Hematopoietic multipotent progenitor cell treated with erythropoietin and hydrocortisone succinate and interleukin-3 and kit ligand, for 6 days (in vitro differentiated cells): ENCODE results near the gene STIMATE.
A peak's percentile ranks its signal among the peaks of the same experiment; 100 is the strongest.

Experiments used
- DNase-seq: peaks from one replicate; pipeline ENCODE4 v3.0.0-alpha.2; 2015

Gene STIMATE

GRCh38 chr3:52811452-52812011 is 85.8 kb downstream of the STIMATE start:
- DNase-seq, result no peak

DNA sequence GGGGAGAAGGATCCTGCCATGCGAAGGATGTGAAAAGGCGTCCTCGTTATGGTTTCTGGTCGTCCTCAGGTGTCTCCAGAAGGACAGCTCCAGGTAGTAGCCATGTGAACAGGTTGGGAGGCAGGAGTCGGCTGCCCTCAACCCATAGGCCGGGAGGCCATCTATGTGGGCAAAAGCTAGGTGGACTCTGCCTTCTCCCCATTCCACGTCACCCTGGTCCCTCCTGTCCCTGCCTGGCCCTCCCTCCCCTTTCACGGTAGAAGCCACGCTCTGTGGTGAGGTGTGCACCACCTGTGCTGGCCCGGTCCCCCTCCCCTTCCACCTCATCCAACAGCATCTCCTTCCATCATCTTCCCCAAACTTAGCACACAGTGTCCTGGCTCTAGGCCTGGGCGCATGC is 86.4 kb downstream of the STIMATE start:
- no peak for DNase-seq

- no peak for DNase-seq
These were observed 87.5 kb downstream of the STIMATE start for GRCh38 chr3:52809662-52810377.

DNA sequence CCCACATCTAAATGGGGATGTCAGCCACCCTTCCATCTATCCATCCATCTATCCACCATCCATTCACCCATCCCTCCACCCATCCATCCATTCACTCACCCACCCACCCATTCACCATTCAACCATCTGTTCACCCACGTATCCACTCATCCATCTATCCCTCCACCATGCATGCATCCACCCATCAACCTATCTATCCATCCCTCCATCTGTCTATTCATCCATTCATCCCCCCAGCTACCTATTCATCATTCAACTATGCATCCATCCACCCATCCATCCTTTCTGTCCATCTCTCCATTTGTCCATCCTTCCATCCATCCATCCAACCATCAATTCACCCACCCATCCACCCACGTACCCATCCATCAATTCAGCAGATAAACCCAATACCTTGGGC is 88.2 kb downstream of the STIMATE start:
- DNase-seq, result no peak

DNA sequence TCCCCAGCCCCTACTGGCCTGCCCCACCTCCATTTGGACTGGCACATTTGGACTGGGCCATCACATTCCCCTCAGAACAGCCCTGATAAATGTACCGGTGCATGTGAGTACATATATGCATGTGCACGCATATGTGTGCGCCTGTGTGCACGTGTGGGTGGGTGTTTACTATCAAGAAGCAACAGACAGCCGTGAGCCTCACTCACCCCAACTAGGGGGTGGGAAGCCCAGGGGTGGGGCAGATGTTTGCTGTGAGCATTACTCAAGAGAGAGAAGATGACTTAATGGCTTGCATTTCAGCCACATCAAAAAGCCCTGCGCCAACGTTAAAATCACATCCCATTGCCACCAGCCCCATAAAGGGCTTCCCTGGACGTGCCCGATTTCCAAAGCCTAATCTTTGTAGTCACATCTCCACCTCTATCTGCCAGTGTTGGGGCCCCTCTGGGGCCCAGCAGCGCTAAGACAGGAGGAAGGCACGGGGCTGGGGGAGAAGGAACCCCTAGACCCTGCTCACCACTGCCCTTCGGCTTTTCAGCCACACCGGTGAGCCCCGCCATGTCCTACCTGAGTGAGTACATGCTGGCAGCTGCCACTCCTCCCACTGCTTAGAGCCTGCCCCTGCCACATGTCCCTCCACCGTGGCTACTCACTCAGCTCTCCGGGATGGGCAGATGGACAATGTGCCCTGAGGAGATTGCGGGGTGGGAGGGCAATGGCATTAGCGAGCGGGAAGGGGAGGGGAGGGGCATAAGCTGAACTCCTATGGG is 91.9 kb downstream of the STIMATE start:
- DNase-seq, result no peak

- no peak for DNase-seq
These were observed 95.5 kb downstream of the STIMATE start for GRCh38 chr3:52801839-52802238.

DNA sequence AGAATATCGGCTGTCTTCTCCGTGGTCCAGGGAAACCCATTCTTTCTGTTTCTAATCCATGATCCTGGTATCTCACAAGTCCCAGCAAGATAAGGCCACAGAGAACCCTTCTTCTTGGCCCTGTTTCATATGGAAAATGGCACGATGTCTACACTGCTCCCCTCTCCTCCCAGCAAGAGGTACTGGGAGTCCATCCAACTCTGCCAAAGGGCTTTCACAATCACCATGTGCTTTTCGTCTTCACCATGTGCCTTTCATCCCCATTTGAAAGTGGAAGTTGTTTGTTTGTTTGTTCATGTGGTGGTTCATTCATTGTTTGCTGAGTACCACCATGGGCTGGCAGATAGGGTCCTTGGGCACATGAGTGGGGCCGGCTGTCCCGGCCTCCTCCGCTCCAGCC is 97.3 kb downstream of the STIMATE start:
- no peak for DNase-seq

DNA sequence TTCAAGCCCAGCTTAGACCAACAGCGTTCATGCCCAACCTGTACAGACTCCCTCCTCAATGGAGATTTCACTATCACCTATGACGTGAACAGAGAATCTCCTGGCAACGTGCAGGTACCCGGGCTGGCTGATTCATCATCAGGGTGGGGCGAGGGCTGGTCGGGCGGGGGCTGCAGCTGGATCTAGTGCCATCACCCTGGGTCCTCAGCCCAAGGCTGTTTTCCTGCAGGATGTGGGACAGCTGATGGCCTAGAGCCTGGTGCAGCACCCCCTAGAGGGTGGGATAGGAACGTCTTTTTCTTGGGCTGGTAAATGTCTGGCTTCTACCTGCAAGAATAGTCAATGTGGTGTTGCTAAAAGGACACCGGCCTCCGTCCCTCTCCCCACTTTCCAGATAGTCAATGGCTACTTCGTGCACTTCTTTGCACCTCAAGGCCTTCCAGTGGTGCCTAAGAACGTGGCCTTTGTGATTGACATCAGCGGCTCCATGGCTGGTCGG is 98.3 kb downstream of the STIMATE start:
- DNase-seq, result peak; percentile 38

- no peak for DNase-seq
These were observed 98.9 kb downstream of the STIMATE start for GRCh38 chr3:52798376-52798977.

DNA sequence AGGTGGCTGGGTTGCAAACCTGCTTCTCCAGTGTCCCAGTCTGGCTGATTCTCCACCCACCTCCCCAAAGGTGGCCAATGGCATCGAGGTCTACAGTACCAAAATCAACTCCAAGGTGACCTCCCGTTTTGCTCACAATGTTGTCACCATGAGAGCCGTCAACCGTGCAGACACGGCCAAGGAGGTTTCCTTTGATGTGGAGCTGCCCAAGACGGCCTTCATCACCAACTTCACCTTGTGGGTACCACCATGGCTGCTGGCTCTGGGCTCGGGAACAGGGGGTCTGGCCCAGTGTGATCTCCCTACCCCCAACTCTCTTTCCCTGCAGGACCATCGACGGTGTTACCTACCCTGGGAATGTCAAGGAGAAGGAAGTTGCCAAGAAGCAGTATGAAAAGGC is 100.9 kb downstream of the STIMATE start:
- no peak for DNase-seq

- DNase-seq, result no peak
These were observed 101.9 kb downstream of the STIMATE start for GRCh38 chr3:52795298-52795900.

DNA sequence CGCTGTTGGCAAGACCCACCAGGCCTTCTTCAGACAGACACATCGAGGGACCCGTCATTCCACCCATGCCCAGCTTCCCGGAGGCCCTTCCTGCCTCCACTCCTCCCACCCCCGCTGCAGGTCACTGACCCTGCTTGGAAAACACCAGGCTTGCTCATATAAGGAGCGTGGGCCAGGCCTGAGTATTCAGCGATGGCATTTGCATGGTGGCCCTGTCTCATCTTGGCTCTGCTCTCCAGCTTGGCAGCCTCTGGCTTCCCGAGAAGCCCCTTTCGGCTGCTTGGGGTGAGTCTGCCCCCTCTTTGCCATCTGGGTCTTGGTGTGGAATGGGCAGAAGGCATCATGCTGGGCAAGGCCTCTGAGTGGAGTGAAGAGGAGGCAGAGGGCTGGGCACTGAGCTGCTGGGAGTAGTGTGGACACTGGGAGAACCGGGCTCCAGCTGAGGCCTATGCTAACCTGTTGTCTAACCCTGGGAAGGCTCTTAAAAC is 102.7 kb downstream of the STIMATE start, which contains the start of gene ITIH3:
Gene ITIH3, plus strand, starts transcription at position 185 of the 488 bp plus-strand sequence. Its CDS starts 8 bp downstream, at position 193.
- no peak for DNase-seq

DNA sequence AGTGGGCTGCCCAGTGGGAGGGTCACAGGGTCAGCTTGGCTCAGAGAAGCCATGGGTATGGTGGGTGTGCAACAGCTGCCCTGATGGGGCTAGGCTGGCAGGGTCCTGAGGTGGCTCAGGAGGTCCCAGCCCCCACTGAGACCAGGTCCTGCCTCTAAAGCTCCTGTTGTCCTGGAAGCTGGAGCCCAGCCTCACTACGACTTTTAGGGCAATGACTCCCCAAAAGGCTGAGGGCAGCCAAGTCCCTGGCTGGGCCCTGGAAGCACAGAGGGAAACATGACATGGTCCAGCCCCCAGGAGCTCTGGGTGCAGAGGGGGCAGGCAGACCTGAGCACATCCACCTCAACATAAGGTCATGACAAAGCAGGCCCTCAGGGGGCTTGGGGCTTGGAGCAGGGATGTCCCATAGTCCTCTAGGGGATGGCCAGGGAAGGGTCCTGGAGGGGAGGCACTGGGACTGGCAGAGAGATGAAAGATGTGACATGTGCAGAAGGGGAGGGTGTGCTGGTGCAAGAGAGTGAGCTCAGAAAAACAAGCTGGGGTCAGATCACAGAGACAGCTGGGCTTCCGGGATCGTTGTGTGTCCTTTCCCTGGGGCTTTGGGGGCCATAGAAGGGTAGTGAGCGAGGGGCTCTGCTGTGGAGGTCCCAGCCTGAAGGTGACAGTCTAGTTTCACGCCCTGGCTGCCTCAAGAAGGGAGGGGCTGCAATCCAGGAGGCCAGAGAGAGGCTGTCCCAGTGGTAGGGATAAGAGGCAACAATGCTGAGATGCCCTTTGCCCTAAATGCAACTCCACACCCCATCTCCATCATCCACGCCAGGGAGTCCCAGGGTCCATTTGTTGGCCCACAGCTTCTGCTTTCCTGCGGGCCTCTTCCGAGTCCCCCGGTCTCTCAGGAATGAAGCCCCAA is 103.4 kb downstream of the STIMATE start:
- DNase-seq, result no peak

DNA sequence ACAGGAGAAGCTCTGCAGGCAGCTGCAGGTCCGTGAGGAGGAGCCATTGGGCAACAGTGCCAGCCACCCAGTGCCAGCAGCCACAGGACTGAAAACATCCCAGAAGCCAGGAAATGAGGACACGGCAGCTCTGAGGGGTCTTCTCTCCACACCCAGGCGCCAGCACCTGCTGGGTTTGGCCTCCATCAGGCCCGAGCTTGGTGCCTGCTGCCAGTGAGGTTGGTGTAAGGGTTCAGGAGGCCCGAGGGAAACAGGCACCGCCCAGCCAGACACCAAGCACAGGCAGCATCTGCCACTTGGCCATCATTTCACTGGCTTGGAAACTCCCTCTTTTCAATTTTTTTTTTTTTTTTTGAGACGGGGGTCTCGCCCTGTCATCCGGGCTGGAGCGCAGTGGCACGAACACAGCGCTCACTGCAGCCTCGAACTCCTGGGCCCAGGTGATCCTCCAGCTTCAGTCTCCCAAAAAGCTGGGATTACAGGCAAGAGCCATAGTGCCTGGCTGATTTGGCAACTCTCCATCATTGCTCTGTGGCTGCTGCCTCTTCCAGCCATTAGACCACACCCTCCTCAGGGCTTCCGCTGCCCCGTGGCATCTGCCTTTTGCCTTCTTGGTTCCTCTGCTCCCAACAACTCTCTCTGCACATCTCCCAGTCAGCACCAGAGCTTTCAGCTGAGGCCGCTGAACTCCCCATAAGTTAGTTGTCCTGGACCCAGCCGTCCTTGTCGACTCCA is 104.2 kb downstream of the STIMATE start:
- DNase-seq, result peak; percentile 70

- DNase-seq, result no peak
These were observed 104.9 kb downstream of the STIMATE start for GRCh38 chr3:52792413-52792812.

GRCh38 chr3:52791928-52792327 is 105.4 kb downstream of the STIMATE start:
- DNase-seq, result no peak

- no peak for DNase-seq
These were observed 106.0 kb downstream of the STIMATE start for GRCh38 chr3:52791366-52791765.

GRCh38 chr3:52790741-52791140 is 106.6 kb downstream of the STIMATE start:
- DNase-seq, result no peak

- DNase-seq, result no peak
These were observed 107.0 kb downstream of the STIMATE start for GRCh38 chr3:52790337-52790736.

- no peak for DNase-seq
These were observed 107.7 kb downstream of the STIMATE start for GRCh38 chr3:52789746-52790040.
